Neural progenitor cell (in vitro differentiated cells): ENCODE results near the gene FBLN2. TPM values are rescaled to one million over a fixed set of nuclear protein-coding genes. Genes with fewer than 3 reads are reported as not detected.
A peak's percentile ranks its signal among the peaks of the same experiment; 100 is the strongest.

Source experiments
- DNase-seq: peaks from one replicate; pipeline ENCODE4 v3.0.0-alpha.2; 2016; ENCODE audit warnings: low spot score
- H2AFZ ChIP-seq: fragments of 200-600 bp; sonication (generic); replicated peaks from 2 replicates; pipeline ENCODE4 v1.6.1; 2016; ENCODE audit warnings: antibody characterized with exemption
- H3F3A ChIP-seq: fragments of 200-600 bp; sonication (generic); 2 replicates; pipeline ENCODE4 v1.6.1; 2016; ENCODE audit warnings: antibody characterized with exemption, low read depth
- H3K27ac ChIP-seq: fragments of 200-600 bp; sonication (generic); 2 replicates; pipeline ENCODE4 v1.5.1; 2016; ENCODE audit warnings: mild to moderate bottlenecking
- H3K27me3 ChIP-seq: fragments of 200-600 bp; sonication (generic); 2 replicates; pipeline ENCODE4 v1.6.1; 2016; ENCODE audit warnings: mild to moderate bottlenecking, moderate library complexity
- H3K36me3 ChIP-seq: fragments of 200-600 bp; sonication (generic); 2 replicates; pipeline ENCODE4 v1.5.1; 2016
- H3K4me1 ChIP-seq: fragments of 200-600 bp; sonication (generic); 2 replicates; pipeline ENCODE4 v1.6.1; 2016; ENCODE audit warnings: mixed run types
- H3K4me2 ChIP-seq: fragments of 200-600 bp; sonication (generic); 2 replicates; pipeline ENCODE4 v1.6.1; 2016
- H3K4me3 ChIP-seq: fragments of 200-600 bp; sonication (generic); 2 replicates; pipeline ENCODE4 v1.5.1; 2016
- H3K79me2 ChIP-seq: fragments of 200-600 bp; sonication (generic); 2 replicates; pipeline ENCODE4 v1.6.1; 2016; ENCODE audit warnings: low read depth
- H3K9ac ChIP-seq: fragments of 200-600 bp; sonication (generic); 2 replicates; pipeline ENCODE4 v1.6.1; 2016
- H3K9me3 ChIP-seq: fragments of 200-600 bp; sonication (generic); 2 replicates; pipeline ENCODE4 v1.5.1; 2016; ENCODE audit warnings: low read depth
- H4K20me1 ChIP-seq: fragments of 200-600 bp; sonication (generic); 2 replicates; pipeline ENCODE4 v1.6.1; 2016; ENCODE audit warnings: low read depth
- H3K27ac Mint-ChIP-seq: 3 replicates; pipeline ENCODE4 v1.8.0; 2021; ENCODE audit warnings: mixed read lengths
- H3K27me3 Mint-ChIP-seq: 2 replicates; pipeline ENCODE4 v1.8.0; 2022; ENCODE audit warnings: low read depth, mild to moderate bottlenecking, inconsistent platforms, moderate library complexity, mixed read lengths; ENCODE audit not compliant: insufficient read depth
- H3K36me3 Mint-ChIP-seq: 3 replicates; pipeline ENCODE4 v1.8.0; 2021; ENCODE audit warnings: mixed read lengths
- H3K4me1 Mint-ChIP-seq: 3 replicates; pipeline ENCODE4 v1.8.0; 2021; ENCODE audit warnings: mixed read lengths
- H3K4me3 Mint-ChIP-seq: 3 replicates; pipeline ENCODE4 v1.8.0; 2021; ENCODE audit warnings: mild to moderate bottlenecking, moderate library complexity, mixed read lengths
- H3K9me3 Mint-ChIP-seq: 3 replicates; pipeline ENCODE4 v1.8.0; 2020; ENCODE audit warnings: mixed read lengths
- CTCF ChIP-seq: fragments of 200-600 bp; sonication (generic); IDR thresholded peaks from 2 replicates; pipeline ENCODE4 v1.5.1; 2017; ENCODE audit warnings: antibody characterized with exemption, mild to moderate bottlenecking
- EZH2 ChIP-seq: fragments of 200-600 bp; sonication (generic); IDR thresholded peaks from 2 replicates; pipeline ENCODE4 v1.6.1; 2017; ENCODE audit warnings: antibody characterized with exemption, mild to moderate bottlenecking, moderate library complexity
- EZH2phosphoT487 ChIP-seq: fragments of 200-600 bp; sonication (generic); IDR thresholded peaks from 2 replicates; pipeline ENCODE4 v1.6.1; 2017; ENCODE audit warnings: antibody characterized with exemption
- total RNA-seq: library from RNA; depleted of rRNA; stranded (reverse); fragments of >200 nt; gene quantifications from 2 replicates; pipeline ENCODE4 v1.2.3, GENCODE V29; 2015; ENCODE audit warnings: low replicate concordance

The FBLN2 gene
- total RNA-seq, 1 donor from 2014 or later: 15.9 TPM

- no peaks in the 10 kb centered on the region for H3F3A ChIP-seq
- H3K4me1 ChIP-seq: peaks cover 20% of the 10 kb centered on the region
- H3K27me3 Mint-ChIP-seq: peaks cover 10% of the 10 kb centered on the region
- no peaks in the 10 kb centered on the region for H3K9me3 Mint-ChIP-seq
- no peaks in the 10 kb centered on the region for H3K36me3 ChIP-seq
- peak overlapping the region; percentile 98 for H3K27ac Mint-ChIP-seq
- H3K4me2 ChIP-seq: no peak overlapping the region
- no peaks in the 10 kb centered on the region for H3K36me3 Mint-ChIP-seq
- H3K4me3 ChIP-seq: no peak overlapping the region
- H3K79me2 ChIP-seq: no peaks in the 10 kb centered on the region
- H2AFZ ChIP-seq: no peak overlapping the region
- no peaks in the 10 kb centered on the region for H3K9me3 ChIP-seq
- no peak for TF ChIP-seq CTCF
- no peak for TF ChIP-seq EZH2phosphoT487
- no peak for TF ChIP-seq EZH2
- no peak overlapping the region for H3K27ac ChIP-seq
- H4K20me1 ChIP-seq: no peaks in the 10 kb centered on the region
- H3K4me3 Mint-ChIP-seq: no peak overlapping the region
- DNase-seq: no peak
- H3K27me3 ChIP-seq: no peaks in the 10 kb centered on the region
- peaks cover 56% of the 10 kb centered on the region for H3K4me1 Mint-ChIP-seq
- H3K9ac ChIP-seq: no peak overlapping the region
Observed at GRCh38 chr3:13569201-13569600, 20.3 kb downstream of the FBLN2 start.

- Mint-ChIP-seq H3K27me3 (peaks cover 10% of the 10 kb centered on the region), H3K4me1 (peaks cover 59% of the 10 kb centered on the region), H3K4me3 (peak overlapping the region; percentile 55), H3K27ac (peak overlapping the region; percentile 98), H3K9me3 (no peaks in the 10 kb centered on the region), H3K36me3 (no peaks in the 10 kb centered on the region)
- DNase-seq: no peak
- H3K79me2 ChIP-seq: no peaks in the 10 kb centered on the region
- no peak overlapping the region for H3K27ac ChIP-seq
- no peaks in the 10 kb centered on the region for H3K27me3 ChIP-seq
- no peak overlapping the region for H3K9ac ChIP-seq
- no peaks in the 10 kb centered on the region for H3F3A ChIP-seq
- H3K36me3 ChIP-seq: no peaks in the 10 kb centered on the region
- no peak overlapping the region for H3K4me2 ChIP-seq
- no peaks in the 10 kb centered on the region for H3K9me3 ChIP-seq
- H3K4me1 ChIP-seq: peaks cover 26% of the 10 kb centered on the region
- TF ChIP-seq CTCF: no peak
- no peak for TF ChIP-seq EZH2
- TF ChIP-seq EZH2phosphoT487: no peak
- H3K4me3 ChIP-seq: no peak overlapping the region
- H2AFZ ChIP-seq: no peak overlapping the region
- no peaks in the 10 kb centered on the region for H4K20me1 ChIP-seq
Observed at GRCh38 chr3:13569641-13570390, 20.9 kb downstream of the FBLN2 start.

DNA sequence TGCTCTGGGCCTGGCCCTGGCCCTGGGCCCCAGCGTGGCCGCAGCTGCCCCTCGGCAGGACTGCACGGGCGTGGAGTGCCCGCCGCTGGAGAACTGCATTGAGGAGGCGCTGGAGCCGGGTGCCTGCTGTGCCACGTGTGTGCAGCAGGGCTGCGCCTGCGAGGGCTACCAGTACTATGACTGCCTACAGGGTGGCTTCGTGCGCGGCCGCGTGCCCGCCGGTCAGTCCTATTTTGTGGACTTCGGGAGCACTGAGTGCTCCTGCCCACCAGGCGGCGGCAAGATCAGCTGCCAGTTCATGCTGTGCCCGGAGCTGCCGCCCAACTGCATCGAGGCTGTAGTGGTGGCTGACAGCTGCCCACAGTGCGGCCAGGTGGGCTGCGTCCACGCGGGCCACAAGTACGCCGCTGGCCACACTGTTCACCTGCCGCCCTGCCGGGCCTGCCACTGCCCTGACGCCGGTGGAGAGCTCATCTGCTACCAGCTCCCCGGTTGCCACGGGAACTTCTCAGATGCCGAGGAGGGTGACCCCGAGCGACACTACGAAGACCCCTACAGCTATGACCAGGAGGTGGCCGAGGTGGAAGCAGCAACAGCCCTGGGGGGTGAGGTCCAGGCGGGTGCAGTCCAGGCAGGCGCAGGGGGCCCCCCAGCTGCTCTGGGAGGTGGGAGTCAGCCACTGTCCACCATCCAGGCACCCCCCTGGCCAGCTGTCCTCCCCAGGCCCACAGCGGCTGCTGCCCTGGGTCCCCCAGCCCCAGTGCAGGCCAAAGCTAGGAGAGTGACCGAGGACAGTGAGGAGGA lies 21.7 kb downstream of the FBLN2 start:
- no peaks in the 10 kb centered on the region for H3K27me3 ChIP-seq
- DNase-seq: no peak
- no peak overlapping the region for H3K9ac ChIP-seq
- no peak overlapping the region for H3K4me3 Mint-ChIP-seq
- no peaks in the 10 kb centered on the region for H3K36me3 ChIP-seq
- no peak overlapping the region for H3K4me2 ChIP-seq
- no peak overlapping the region for H3K27ac Mint-ChIP-seq
- H3K9me3 ChIP-seq: no peaks in the 10 kb centered on the region
- H3K4me3 ChIP-seq: no peak overlapping the region
- H4K20me1 ChIP-seq: no peaks in the 10 kb centered on the region
- H3K9me3 Mint-ChIP-seq: no peaks in the 10 kb centered on the region
- H3K4me1 Mint-ChIP-seq: peaks cover 59% of the 10 kb centered on the region
- H2AFZ ChIP-seq: no peak overlapping the region
- TF ChIP-seq EZH2phosphoT487: no peak
- no peak for TF ChIP-seq EZH2
- no peak for TF ChIP-seq CTCF
- peaks cover 26% of the 10 kb centered on the region for H3K4me1 ChIP-seq
- no peaks in the 10 kb centered on the region for H3K79me2 ChIP-seq
- no peak overlapping the region for H3K27ac ChIP-seq
- H3F3A ChIP-seq: no peaks in the 10 kb centered on the region
- no peaks in the 10 kb centered on the region for H3K36me3 Mint-ChIP-seq
- H3K27me3 Mint-ChIP-seq: peaks cover 7% of the 10 kb centered on the region
